GM21526 (cell line): ENCODE measurements around the gene P3R3URF.

ENCODE experiments used
- ATAC-seq: cut with Tn5 transposase; IDR thresholded peaks from one replicate; pipeline ENCODE4 v1.9.1; 2021; ENCODE audit warnings: moderate library complexity; ENCODE audit not compliant: unreplicated experiment, low FRiP score

The P3R3URF gene

GRCh38 chr1:46194641-46195193 lies 18.4 kb upstream of the P3R3URF start:
- ATAC-seq, result no peak

- no peak for ATAC-seq
Observed at GRCh38 chr1:46193984-46194570, 17.8 kb upstream of the P3R3URF start.

- no peak for ATAC-seq
Observed at GRCh38 chr1:46193285-46193684, 17.0 kb upstream of the P3R3URF start.

GRCh38 chr1:46192171-46192570 lies 15.9 kb upstream of the P3R3URF start:
- no peak for ATAC-seq

- ATAC-seq, result no peak
Observed at GRCh38 chr1:46191033-46191701, 14.9 kb upstream of the P3R3URF start.

GRCh38 chr1:46190539-46190938 lies 14.3 kb upstream of the P3R3URF start:
- ATAC-seq, result no peak

- no peak for ATAC-seq
Observed at GRCh38 chr1:46188295-46189030, 12.2 kb upstream of the P3R3URF start.

- ATAC-seq, result no peak
Observed at GRCh38 chr1:46187106-46187869, 11.0 kb upstream of the P3R3URF start.

- ATAC-seq, result no peak
Observed at GRCh38 chr1:46186076-46186475, 9.8 kb upstream of the P3R3URF start.

GRCh38 chr1:46184920-46185658 lies 8.8 kb upstream of the P3R3URF start:
- ATAC-seq, result no peak

- no peak for ATAC-seq
Observed at GRCh38 chr1:46183926-46184557, 7.8 kb upstream of the P3R3URF start.

- ATAC-seq, result no peak
Observed at GRCh38 chr1:46183079-46183847, 7.0 kb upstream of the P3R3URF start.

GRCh38 chr1:46181343-46182260 lies 5.3 kb upstream of the P3R3URF start:
- no peak for ATAC-seq

GRCh38 chr1:46180082-46180616 lies 3.9 kb upstream of the P3R3URF start:
- ATAC-seq, result no peak

GRCh38 chr1:46179138-46180081 lies 3.1 kb upstream of the P3R3URF start:
- ATAC-seq, result peak; percentile 41

- ATAC-seq, result no peak
Observed at GRCh38 chr1:46175243-46175642, 1.0 kb downstream of the P3R3URF start.
